ENCODE results near the gene ADARB2. TPM values are rescaled to one million over a fixed set of nuclear protein-coding genes. Genes with fewer than 3 reads are reported as not detected.

The ADARB2 gene
- total RNA-seq, 1 donor from 2014 or later, result 1.3 TPM

DNA sequence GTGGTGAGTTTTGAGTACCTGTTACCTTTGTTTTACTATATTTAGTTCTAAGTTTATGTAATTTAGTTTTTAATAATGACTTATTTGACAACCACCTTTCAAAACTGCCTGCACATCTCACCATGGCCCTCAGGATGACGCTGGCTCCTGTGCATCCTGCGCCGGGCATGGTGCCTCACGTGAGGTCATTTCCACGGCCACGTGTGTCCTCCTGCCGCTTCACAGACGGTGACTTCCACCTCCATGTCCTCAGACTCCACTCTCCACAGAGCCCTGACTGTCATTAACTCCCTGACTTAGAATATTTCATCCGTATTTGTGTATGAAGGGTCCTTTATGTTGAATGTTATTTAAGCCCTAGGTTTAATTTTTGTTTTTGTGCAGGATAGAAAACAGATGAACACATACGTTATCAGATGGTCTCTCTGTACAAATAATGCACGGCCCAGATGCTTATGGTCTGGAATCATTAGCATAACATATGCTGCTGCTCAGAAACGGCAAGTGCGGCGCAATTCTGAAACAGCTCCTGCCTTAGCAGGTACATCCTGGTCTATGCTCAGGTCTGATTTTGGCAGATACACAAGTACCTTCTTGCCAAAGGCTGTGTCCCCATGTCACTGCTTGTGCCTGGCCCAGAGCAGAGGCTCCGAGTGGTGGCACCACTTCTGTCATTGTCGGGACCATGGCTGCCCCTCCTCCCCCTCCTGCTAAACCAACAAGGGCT is 525.3 kb downstream of the ADARB2 start:
- DNase-seq (ENCODE audit: low spot score), result no peak

DNA sequence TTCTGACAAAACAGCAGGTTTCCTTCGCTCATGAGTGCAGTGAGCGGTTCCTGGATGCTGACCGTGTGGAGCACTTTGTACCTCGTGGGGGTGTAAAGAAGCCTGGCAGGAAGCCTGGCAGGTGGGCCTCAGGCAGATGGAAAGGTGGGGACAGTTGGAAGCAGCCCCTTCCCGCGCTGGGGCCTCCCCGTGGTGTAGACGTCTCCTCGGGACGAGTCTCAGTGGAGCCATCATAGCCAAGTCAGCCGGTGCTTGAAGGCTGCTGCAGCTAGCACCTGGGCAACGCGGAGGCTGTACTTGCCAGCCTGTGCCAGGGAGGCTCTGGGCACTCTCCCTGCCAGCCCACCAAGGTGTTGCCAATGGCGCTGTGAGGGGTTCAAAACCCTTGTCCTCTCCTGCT is 526.7 kb downstream of the ADARB2 start:
- no peak for DNase-seq (ENCODE audit: low spot score)

DNA sequence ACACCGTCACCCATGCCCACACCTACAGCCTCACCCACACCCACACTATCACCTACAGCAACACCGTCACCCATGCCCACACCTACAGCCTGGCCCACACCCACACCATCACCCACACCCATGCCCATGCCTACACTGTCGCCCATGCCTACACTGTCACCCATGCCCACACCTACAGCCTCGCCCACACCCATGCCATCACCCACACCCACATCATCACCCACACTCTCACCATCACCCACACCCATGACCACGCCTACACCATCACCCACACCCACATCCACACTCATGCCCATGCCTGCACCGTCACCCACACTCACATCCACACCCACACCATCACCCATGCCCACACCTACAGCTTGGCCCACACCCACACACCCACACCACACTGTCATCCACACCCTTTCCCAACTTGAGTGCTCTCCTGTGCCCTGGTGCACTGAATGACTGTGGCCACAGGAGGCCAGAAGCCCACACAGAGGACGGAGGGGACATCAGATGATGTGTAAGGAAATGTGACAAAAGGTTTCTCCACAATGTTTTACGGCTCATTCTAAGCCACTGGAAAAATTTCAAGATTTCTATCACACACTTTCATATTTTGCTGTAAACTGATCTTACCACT is 527.9 kb downstream of the ADARB2 start:
- DNase-seq (ENCODE audit: low spot score), result no peak

DNA sequence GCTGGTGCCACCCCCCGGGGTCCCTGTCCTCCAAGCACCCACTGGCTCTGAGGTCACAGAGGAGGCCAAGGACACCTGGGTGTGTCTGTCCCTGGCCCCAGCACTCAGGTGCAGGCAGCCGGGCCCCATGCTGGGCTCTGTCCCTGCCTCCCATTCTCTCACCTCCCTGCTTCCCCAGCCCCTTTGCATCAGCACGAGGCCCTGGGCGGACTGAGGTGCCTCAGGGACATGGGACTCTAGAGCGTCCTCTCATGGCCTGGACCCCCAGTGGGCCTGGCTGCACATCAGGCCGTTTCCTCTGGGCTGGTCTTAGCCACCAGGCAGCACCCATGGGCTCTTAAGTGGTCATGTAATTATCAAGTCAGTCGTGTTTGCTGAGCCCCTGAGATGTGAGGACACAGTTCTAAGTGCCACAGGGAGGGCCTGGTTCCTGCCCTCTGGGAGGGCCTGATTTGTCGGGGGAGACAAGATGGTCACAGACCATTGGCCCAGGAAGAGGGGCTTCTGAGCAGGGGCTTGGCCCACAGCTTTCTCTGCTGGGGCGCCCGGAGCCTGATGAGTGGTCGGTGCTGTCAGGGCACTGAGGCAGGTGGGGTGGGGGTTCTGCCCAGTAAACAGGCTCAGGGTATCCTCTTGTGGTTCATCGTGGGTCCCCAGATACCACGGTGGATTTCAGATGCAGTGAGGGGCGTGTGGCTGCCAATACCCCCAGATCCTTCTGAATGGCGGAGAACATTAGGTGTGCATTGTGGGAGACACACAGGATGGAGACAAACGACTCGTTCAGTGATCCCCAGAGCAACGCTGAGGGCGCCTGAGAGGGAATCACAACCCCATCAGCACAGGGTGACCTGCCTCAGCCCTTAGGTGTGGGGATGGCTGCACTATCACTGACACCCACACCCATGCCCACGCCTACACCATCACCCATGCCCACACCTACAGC is 528.7 kb downstream of the ADARB2 start:
- DNase-seq (ENCODE audit: low spot score), result no peak

DNA sequence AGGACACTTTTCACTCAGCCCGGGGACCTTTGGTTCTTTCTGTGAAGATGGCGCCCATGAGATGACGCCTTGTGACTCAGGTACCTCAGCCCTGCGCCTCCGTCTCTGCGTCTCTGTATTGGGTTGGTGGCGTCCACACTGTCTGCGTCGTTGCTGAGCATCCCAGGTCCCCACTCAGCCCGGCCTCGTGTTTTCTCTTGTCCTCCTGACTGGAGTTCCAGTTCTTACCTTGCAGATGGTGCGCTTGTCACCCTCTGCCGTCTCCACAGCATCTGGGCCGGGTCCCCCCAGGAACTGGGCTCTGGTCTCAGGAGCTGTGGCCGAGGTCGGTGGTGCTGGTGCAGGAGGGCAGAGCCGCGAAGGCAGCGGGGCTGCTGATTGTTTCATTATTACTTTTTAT is 530.7 kb downstream of the ADARB2 start:
- no peak for DNase-seq (ENCODE audit: low spot score)

DNA sequence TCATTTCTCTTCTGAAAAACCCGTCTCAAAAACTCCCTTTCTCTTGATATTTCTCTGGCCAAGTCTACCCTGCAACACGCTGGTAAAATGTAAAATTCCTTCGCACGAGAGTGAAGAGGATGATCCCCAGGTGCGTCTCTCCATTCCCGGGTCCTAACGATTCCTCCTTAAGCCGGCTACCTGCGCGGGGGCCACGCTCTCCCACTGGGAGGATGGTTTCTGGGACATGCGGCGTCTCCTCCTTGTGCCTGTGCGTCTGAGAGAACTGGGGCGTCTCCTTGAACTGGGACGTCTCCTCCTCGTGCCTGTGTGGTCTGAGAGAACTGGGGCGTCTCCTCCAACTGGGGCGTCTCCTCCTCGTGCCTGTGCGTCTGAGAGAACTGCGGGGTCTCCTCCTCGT is 531.2 kb downstream of the ADARB2 start:
- DNase-seq (ENCODE audit: low spot score), result no peak

DNA sequence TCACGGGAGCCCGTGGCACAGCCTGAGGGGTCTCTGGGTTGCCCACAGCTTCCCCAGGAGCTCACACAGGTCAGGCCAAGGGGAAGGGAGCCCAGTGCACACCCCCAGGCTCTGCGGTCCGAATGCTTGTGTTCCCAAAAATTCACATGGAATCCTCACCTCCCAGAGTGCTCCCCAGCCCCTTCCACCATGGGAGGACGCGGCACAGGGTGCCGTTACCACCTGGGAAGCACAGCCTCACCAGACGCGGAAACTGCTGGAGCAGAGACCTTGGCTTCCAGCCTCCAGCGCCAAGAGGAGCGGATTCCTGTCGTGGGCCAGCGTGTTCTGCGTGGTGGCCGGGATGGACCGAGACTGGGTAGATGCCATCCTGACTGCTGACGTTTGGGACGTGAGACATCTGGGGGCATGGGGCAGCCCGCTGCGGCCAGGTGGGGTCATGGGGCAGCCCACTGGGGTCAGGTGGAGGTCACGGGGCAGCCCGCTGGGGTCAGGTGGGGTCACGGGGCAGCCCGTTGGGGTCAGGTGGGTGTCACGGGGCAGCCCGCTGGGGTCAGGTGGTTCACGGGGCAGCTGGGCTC is 531.8 kb downstream of the ADARB2 start:
- DNase-seq (ENCODE audit: low spot score), result no peak

DNA sequence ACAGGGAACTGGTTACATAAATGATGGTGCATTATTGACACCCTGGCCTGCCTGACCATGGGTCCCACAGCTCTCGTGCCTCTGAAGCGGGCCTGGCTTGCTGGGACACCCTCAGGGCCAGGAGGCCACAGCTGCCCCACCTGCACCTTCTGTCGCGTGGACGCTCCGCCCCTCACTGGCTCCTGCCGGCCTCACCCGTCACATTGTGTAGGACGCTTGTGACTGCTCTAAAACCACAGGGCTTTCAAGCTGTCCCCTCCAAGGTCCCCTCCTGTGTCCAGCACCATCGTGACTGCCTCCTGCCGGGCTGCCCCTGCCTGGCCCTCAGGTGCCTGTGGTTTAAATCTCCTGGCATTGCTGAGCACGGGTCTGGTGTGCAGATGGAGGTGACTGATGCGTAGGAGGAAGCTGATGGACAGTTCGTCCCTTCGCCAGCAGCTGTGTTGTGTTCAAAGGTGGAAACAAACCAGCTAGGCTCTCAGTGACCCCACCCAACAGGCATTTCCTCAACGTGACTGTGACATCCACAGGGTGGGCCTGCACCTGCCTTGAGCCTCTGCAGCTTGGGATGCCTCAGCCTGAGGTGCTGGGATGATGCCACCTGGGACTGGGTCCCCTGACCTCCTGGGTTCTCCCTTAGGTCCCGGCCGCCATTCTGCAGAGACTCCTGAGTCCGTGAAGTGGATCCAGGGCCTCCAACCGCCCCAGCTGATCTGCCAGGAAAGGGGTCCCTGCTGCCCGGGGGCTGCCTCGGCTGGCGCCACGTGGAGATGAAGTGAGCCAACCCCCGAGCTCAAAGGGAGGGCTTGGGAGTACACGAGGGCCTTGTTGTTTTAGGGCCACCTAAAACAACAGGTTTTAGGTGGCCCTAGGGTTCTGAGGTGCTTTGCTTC is 532.6 kb downstream of the ADARB2 start:
- no peak for DNase-seq (ENCODE audit: low spot score)

DNA sequence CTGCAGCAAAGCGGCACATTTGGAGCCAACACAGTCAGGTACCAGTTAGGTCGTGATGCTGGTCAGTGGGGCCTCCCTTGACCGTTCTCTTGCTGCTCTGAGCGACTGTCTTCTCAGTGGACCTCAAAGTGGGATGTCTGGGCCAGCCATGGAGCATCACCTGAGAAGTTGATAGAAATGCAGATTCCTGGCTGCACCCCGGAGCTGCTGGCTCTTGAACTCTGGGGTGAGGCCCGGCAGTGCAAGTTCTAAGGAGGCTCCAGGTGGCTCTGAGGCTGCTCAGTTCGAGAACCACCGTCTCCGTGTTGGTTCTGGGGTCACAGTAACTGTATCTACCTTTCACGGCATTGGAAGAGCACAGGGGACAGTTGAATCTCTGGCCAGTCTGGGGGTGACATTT is 533.6 kb downstream of the ADARB2 start:
- no peak for DNase-seq (ENCODE audit: low spot score)

DNA sequence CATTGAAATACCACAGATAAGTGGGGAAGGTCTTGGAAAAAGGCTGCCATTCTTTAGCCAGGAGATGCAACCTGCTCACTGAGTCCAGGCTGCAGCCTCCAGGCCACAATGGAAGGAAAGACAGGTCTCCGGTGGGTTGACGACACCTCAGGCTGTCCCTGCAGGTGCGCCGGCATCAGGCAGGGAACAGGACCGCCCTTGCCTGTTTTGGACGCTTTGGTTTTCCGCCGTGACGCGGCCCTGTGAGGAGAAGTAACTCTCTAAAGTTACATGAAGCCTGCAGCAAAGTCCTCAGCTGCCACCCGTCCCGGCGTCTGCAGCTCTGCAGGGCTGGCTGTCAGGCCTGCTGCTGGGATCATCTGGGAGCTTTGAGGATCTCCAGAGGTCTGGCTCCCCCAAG is 534.1 kb downstream of the ADARB2 start:
- DNase-seq (ENCODE audit: low spot score), result no peak

DNA sequence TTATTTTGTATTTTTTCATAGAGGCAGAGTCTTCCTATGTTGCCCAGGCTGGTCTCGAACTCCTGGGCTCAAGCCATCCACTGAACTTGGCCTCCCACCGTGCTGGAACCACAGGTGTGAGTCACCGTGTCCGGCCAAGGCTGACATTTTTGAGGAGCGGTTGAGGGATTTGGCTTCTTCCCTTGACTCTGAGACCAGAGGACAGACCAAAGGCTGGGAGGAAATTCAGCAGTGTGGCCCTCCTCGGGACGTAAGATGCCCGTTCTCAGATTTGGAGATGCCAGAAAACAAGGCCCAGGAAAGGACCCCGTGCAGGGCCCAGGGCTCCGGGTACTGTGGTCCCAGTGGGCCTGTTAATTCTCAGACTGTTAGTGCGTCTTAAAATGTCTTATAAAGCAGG is 535.0 kb downstream of the ADARB2 start:
- DNase-seq (ENCODE audit: low spot score), result no peak

DNA sequence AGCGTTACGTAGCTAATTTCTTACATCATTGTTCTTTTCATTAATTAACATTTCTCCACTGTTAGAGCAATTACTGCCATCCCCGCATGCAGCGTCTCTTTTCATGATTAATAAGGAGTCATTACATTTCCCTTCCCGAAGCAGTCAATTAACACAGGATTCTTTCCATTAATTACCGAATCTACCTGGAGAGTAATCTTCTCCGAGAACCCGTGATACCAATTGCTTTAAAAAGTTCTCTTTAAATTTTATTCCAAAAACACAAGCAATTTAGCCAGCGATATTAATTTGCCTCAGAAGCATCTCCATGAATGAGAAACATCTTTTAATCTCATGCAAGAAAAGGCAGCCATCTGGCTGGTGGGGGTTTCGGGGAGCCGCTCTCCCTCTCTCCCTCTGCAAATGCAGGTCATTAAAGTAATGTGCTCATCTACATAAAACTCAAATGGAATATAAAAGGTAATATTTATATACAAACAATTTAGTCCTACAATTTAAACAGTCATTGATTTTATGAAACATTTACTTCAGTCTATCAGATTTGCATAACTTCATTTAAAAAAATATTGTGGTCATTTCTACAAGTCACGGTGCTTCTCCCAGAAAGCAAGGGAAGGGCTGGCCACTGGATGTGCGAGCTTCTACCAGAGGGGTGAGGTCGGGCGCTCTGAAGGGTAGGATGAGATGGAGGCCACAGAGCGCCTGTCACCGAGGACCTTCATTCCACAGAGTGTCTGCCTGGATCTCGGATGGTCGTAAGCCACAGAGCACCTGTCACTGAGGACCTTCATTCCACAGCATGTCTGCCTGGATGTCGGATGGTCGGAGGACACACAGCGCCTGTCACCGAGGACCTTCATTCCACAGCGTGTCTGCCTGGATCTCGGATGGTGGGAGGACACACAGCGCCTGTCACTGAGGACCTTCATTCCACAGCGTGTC is 536.2 kb downstream of the ADARB2 start:
- no peak for DNase-seq (ENCODE audit: low spot score)

DNA sequence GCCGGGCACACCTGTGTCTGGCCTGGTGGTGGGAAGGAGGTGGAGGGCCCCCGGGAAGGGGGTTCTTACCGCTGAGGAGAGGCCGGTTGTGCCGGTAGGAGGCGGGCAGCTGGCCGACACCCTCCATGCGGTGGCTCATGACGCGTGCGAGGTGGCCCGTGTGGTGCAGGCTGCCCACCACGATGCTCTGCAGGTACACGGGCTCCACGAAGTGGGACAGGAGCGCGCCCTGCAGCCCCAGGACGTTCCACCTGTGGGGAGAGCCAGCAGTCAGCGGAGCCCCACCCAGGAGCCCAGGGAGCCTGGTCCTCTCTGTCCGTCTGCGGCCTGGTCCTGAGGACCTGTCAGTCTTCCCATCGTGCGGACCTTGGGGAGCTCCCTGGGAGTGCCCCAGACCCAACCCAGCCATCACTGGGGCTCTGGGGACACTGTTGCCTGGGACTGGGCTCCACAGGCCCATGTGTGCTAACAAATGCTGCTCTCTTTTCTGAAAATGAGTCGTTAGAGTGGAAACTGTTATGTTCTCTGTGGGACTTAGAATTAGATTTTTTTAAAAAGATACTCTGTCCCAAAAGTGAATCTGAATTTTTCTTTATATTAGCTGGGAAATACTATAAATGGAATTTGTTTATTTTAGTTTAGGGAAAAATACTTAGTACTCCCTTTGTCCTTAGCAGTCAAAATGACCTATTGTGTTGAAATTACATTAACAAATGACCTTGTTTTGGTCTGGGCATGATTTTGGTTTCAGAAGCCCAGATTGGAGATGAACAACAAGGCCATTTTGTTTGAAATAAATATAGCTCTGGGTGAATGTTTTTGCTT is 537.2 kb downstream of the ADARB2 start:
- DNase-seq (ENCODE audit: low spot score), result no peak

DNA sequence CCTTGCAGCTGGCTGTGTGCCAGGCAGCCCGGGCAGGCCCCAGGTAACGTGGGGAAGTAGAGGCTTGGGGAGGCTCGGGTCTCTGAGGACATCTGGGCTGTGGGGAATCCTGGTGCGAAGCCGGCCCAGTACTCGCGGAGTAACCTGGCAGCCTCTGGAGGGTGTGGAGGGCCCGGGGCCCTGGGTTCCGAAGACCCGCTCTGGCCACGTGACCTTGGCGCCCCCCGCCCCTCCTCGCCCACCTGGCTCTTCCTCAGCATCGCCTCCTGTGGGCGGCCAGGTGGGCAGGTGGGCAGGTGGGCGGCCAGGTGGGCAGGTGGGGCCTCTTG is 538.0 kb downstream of the ADARB2 start:
- no peak for DNase-seq (ENCODE audit: low spot score)

DNA sequence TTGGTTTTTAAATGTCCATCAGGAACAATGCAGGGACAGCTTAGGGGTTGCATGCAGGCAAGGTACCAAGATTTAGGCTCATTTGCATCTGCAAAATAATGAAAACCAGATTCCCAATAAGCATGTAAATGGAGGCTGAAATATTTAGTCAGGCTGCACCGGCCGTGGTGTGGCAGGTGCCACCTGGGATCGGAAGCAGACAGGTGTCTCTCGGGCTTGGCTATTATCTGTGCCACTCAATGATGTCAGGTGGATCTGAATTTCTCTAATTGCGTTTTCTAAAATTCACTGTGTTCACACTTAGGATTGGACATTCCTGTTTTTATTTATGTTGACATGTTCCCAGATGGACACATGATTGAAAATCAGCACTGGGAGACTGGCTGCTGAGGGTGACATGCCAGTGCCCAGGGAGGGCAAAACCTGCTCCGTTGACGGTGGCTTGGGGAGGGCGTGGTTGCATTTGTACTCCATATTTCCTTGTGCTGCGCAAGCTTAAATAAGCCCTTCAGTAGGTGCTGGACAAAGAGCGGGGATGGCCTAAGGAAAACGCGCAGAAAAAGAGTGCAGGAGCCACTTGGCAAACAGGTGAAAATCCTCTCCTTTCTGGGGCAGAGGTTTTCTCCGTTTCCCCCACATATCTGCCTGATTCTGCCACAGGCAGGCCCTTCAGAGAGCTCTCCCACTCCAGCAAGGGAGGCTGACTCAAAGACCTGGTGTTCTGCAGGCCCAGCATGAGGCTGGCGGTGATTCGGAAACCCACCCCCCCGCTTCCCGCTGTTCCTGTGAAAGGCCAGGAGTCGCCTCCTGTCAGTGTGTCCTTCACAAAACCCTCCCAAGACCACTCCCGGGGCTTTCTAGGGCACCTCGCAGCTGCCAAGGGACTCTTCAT is 538.6 kb downstream of the ADARB2 start:
- no peak for DNase-seq (ENCODE audit: low spot score)

DNA sequence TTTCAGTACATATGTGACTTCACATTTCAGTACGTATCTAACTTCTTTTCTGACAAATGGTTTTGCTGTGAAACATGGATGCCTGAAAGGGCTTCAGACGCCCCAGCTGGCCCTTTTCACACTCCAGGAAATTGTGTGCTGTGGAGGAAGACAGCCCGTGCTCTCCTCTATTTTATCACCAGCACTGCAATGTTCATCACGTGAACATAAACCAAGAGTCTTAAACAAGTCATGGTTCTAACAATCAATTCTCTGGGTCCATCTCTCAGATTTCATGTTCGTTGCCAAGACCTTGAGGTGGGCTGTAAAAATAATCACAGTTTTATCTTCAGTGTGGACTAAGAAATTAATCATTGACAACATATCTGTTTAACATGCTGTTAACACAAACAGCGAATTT is 539.9 kb downstream of the ADARB2 start:
- no peak for DNase-seq (ENCODE audit: low spot score)

DNA sequence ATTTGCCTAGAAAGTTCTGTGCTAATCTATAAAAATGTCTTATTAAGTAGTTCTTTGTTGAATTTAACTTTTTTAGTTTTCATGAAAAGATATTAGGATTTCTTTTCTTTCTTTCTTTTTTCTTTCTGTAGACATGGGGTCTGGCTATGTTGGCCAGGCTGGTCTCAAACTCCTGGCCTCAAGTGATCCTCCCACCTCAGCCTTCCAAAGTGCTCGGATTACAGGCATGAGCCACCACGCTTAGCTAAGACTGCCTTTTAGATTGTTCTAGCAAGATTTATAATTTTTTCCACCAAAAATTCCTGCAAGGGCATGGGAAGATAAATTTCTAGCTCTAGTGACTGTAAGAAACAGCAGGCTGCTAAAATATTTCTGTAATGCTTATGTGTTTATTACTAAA is 540.7 kb downstream of the ADARB2 start:
- no peak for DNase-seq (ENCODE audit: low spot score)

DNA sequence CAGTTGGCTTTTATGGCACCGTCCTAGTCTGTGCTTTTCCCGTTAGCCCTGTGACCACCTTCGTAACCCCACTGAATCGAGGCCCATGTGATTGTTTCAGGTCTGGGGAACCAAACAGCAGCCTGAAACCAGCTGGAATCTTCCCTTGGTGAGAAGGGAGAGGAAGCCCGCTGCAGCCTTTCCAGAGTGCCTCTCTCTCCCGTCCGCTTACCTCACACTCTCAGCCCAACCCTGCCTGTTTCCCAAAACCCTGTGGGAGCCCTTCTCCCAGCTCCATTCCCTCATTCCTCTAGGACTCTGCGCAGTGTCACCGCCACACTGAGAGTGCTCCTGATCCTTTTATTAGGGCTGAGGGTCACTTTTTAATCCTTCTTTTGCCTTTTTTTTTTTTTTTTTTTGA is 541.5 kb downstream of the ADARB2 start:
- no peak for DNase-seq (ENCODE audit: low spot score)

Measured in mucosa of gallbladder (tissue), 1 donor.